ENCODE measurements around the gene RMI2.

DNA sequence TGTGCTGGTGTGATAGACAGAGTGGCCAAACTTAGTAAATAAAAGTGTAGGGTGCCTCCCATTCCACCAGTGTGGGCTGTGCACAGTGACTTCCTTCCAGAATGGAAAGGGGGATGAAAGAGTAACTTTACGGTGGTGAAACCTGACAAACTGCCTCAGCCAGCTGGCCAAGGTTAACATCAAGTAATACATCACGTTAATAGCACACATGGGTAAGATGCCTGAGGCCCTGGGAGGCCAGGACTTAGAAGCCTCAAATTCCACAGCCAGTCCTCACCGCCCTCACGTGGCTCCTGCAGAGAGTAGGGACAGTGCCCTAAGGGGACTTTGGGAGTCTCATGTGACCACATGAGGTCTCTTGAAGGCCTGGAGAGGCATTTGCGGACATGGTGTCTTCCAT, 14.1 kb downstream of the RMI2 start:
- TF ChIP-seq, protein P1, sequence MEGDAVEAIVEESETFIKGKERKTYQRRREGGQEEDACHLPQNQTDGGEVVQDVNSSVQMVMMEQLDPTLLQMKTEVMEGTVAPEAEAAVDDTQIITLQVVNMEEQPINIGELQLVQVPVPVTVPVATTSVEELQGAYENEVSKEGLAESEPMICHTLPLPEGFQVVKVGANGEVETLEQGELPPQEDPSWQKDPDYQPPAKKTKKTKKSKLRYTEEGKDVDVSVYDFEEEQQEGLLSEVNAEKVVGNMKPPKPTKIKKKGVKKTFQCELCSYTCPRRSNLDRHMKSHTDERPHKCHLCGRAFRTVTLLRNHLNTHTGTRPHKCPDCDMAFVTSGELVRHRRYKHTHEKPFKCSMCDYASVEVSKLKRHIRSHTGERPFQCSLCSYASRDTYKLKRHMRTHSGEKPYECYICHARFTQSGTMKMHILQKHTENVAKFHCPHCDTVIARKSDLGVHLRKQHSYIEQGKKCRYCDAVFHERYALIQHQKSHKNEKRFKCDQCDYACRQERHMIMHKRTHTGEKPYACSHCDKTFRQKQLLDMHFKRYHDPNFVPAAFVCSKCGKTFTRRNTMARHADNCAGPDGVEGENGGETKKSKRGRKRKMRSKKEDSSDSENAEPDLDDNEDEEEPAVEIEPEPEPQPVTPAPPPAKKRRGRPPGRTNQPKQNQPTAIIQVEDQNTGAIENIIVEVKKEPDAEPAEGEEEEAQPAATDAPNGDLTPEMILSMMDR (IDR thresholded peaks at IDR 0.05), result no peak
- no peak for TF ChIP-seq POLR2A (IDR thresholded peaks at IDR 0.05)
